ENCODE results near the gene FBXL2.
"Not testable (repeated sequence)": the region's sequence is repeated elsewhere in the genome, so short reads cannot be mapped to it uniquely, and the experiment has no call there.

The FBXL2 gene

GRCh38 chr3:33402936-33403335 is 125.7 kb downstream of the FBXL2 start:
- no peak for TF ChIP-seq CTCF (IDR thresholded peaks at IDR 0.05; ENCODE audit: low read depth, low read length)
- no peak overlapping the region for H3K4me3 ChIP-seq (ENCODE audit: low read depth, low read length)
- H3K4me1 ChIP-seq = no peaks in the 10 kb centered on the region
- no peaks in the 10 kb centered on the region for H3K9me3 ChIP-seq
- H3K27me3 ChIP-seq = no peaks in the 10 kb centered on the region
- H3K36me3 ChIP-seq = peaks cover 16% of the 10 kb centered on the region
- no peak for DNase-seq

GRCh38 chr3:33403756-33404155 is 126.5 kb downstream of the FBXL2 start:
- no peak overlapping the region for H3K4me3 ChIP-seq (ENCODE audit: low read depth, low read length)
- H3K36me3 ChIP-seq = peaks cover 16% of the 10 kb centered on the region
- H3K4me1 ChIP-seq = no peaks in the 10 kb centered on the region
- no peaks in the 10 kb centered on the region for H3K9me3 ChIP-seq
- H3K27me3 ChIP-seq = no peaks in the 10 kb centered on the region
- DNase-seq = no peak
- no peak for TF ChIP-seq CTCF (IDR thresholded peaks at IDR 0.05; ENCODE audit: low read depth, low read length)

- H3K4me3 ChIP-seq (ENCODE audit: low read depth, low read length); H3K4me1 ChIP-seq; H3K9me3 ChIP-seq; DNase-seq; H3K27me3 ChIP-seq: not testable (repeated sequence)
- peaks cover 13% of the 10 kb centered on the region for H3K36me3 ChIP-seq
These were observed 133.6 kb downstream of the FBXL2 start for GRCh38 chr3:33410816-33411215.

GRCh38 chr3:33417066-33417673 is 139.9 kb downstream of the FBXL2 start:
- H3K27me3 ChIP-seq = no peaks in the 10 kb centered on the region
- no peak for DNase-seq
- no peaks in the 10 kb centered on the region for H3K9me3 ChIP-seq
- H3K36me3 ChIP-seq = 0 out of 2 replicates have a peak, but pooled peaks cover 5% of the 10 kb centered on the region
- no peak for TF ChIP-seq CTCF (IDR thresholded peaks at IDR 0.05; ENCODE audit: low read depth, low read length)
- H3K4me1 ChIP-seq = no peaks in the 10 kb centered on the region
- no peak overlapping the region for H3K4me3 ChIP-seq (ENCODE audit: low read depth, low read length)

GRCh38 chr3:33419948-33420347 is 142.7 kb downstream of the FBXL2 start:
- Histone ChIP-seq H3K27me3 (no peaks in the 10 kb centered on the region), H3K4me3 (ENCODE audit: low read depth, low read length) (no peak overlapping the region), H3K36me3 (0 out of 2 replicates have a peak, but pooled peaks cover 5% of the 10 kb centered on the region), H3K4me1 (no peaks in the 10 kb centered on the region), H3K9me3 (no peaks in the 10 kb centered on the region)
- no peak for TF ChIP-seq CTCF (IDR thresholded peaks at IDR 0.05; ENCODE audit: low read depth, low read length)
- DNase-seq = no peak

GRCh38 chr3:33420966-33421365 is 143.7 kb downstream of the FBXL2 start:
- no peak for TF ChIP-seq CTCF (IDR thresholded peaks at IDR 0.05; ENCODE audit: low read depth, low read length)
- Histone ChIP-seq H3K4me3 (ENCODE audit: low read depth, low read length) (no peak overlapping the region), H3K36me3 (0 out of 2 replicates have a peak, but pooled peaks cover 5% of the 10 kb centered on the region), H3K9me3 (no peaks in the 10 kb centered on the region), H3K4me1 (no peaks in the 10 kb centered on the region), H3K27me3 (no peaks in the 10 kb centered on the region)
- DNase-seq = no peak
